H1 (cell line): ENCODE results near the gene CLDND1. TPM values are rescaled to one million over a fixed set of nuclear protein-coding genes. Genes with fewer than 3 reads are reported as not detected.

Experiments
- CHD7 ChIP-seq: fragments of 300-600 bp; sonication (generic); IDR thresholded peaks from 2 replicates; pipeline ENCODE4 v1.7.1; 2012; ENCODE audit warnings: low read length, moderate library complexity, mild to moderate bottlenecking, inconsistent platforms; ENCODE audit not compliant: insufficient replicate concordance
- CREB1 ChIP-seq: IDR thresholded peaks from 2 replicates; pipeline ENCODE4 v1.6.1; 2012; ENCODE audit warnings: inconsistent platforms
- E2F6 ChIP-seq: IDR thresholded peaks from 2 replicates; pipeline ENCODE4 v1.6.1; 2012; ENCODE audit warnings: inconsistent platforms
- HDAC6 ChIP-seq: IDR thresholded peaks from one replicate; pipeline ENCODE4 v1.7.1; 2012; ENCODE audit warnings: low read depth, mild to moderate bottlenecking, inconsistent platforms, low read length, moderate library complexity
- KDM4A ChIP-seq: IDR thresholded peaks from one replicate; pipeline ENCODE4 v1.7.1; 2012; ENCODE audit warnings: low read depth, mild to moderate bottlenecking, moderate library complexity, low read length, inconsistent platforms; ENCODE audit not compliant: severe bottlenecking
- SIN3A ChIP-seq, 2 experiments: IDR thresholded peaks in 1 of 2; conservative IDR thresholded peaks in 1 of 2; 2 replicates each; pipeline ENCODE4 v1.6.1; 2011 to 2012; ENCODE audit warnings: low read length in 2 of 2, improper control_type of control experiment in 1 of 2, low read depth in 1 of 2, mild to moderate bottlenecking in 1 of 2
- SIRT6 ChIP-seq: IDR thresholded peaks from one replicate; pipeline ENCODE4 v1.7.1; 2012; ENCODE audit warnings: low read length, inconsistent platforms
- polyA plus RNA-seq, 7 experiments: library from polyadenylated mRNA; depleted of rRNA in 3 of 7; stranded (reverse) in 5 of 7; unstranded in 2 of 7; fragments of >200 nt in 5 of 7; fragments of 200-250 nt in 2 of 7; gene quantifications; 1 replicate in 5 of 7; 2 replicates in 1 of 7; 4 replicates in 1 of 7; pipeline versions ENCODE4 v1.2.1 to v1.2.3, GENCODE V29; 2011 to 2013; ENCODE audit warnings: missing spikeins in 2 of 7, mixed read lengths in 2 of 7
- total RNA-seq: library from RNA; stranded (reverse); fragmentation: NEBNext Ultra II Directional; extraction: Animal tissue kit (Norgen Biotek cat#: 25700); gene quantifications from 2 replicates; pipeline ENCODE4 v1.2.1, GENCODE V29; 2021

Gene CLDND1
- total and polyA plus RNA-seq, 2 of the 8 experiments (the other 6 are each of a cell fraction or from before 2014, with no cell fraction given), result 68.2 to 152 TPM

GRCh38 chr3:98552232-98553020 lies 29.7 kb upstream of the CLDND1 start (continued):
- TF ChIP-seq CHD7, result no peak
- TF ChIP-seq E2F6, result no peak
- no peak for TF ChIP-seq CREB1
- no peak for TF ChIP-seq SIRT6
- no peak for TF ChIP-seq HDAC6
- no peak for TF ChIP-seq SIN3A (conservative IDR thresholded peaks at IDR 0.05 in 1 of 2, IDR thresholded peaks at IDR 0.05 in 1 of 2; ENCODE audit: low read depth in 1 of 2, low read length in 2 of 2)
- no peak for TF ChIP-seq KDM4A
